SK-N-SH treated with all-trans-retinoic acid at 6 μM for 48 hours (cell line): ENCODE data around the gene ZSWIM5.

ENCODE experiments used
- ATAC-seq: fragments of 200-7000 bp; cut with Tn5 transposase; 3 replicates; pipeline ENCODE4 v1.9.1; 2020; ENCODE audit warnings: mild to moderate bottlenecking, moderate library complexity
- ARNTL ChIP-seq: fragments of 450-650 bp; formaldehyde crosslinking; IDR thresholded peaks from 2 replicates; pipeline ENCODE4 v1.5.0; 2020; ENCODE audit warnings: low read depth, mild to moderate bottlenecking, moderate library complexity, borderline replicate concordance
- BACH2 ChIP-seq: fragments of 250-450 bp; sonication (Bioruptor Pico); IDR thresholded peaks from 2 replicates; pipeline ENCODE4 v1.9.0; 2021; ENCODE audit warnings: mild to moderate bottlenecking, borderline replicate concordance
- CSDC2 ChIP-seq: fragments of 250-450 bp; sonication (Bioruptor Pico); IDR thresholded peaks from 2 replicates; pipeline ENCODE4 v1.5.0; 2020; ENCODE audit warnings: mild to moderate bottlenecking, moderate library complexity
- GLIS3 ChIP-seq: fragments of 250-450 bp; sonication (Bioruptor Pico); IDR thresholded peaks from 2 replicates; pipeline ENCODE4 v1.5.0; 2020; ENCODE audit warnings: mild to moderate bottlenecking, moderate library complexity
- OSR1 ChIP-seq: fragments of 250-450 bp; sonication (Bioruptor Pico); IDR thresholded peaks from 2 replicates; pipeline ENCODE4 v1.8.0; 2022; ENCODE audit warnings: moderate library complexity, mild to moderate bottlenecking, inconsistent platforms
- PPARA ChIP-seq: fragments of 250-450 bp; sonication (Bioruptor Pico); IDR thresholded peaks from 2 replicates; pipeline ENCODE4 v1.5.0; 2020; ENCODE audit warnings: mild to moderate bottlenecking, borderline replicate concordance
- RARB ChIP-seq: fragments of 250-450 bp; sonication (Bioruptor Pico); IDR thresholded peaks from 2 replicates; pipeline ENCODE4 v1.8.0; 2021; ENCODE audit warnings: mild to moderate bottlenecking, moderate library complexity
- SNAI2 ChIP-seq: fragments of 250-450 bp; sonication (Bioruptor Pico); IDR thresholded peaks from 2 replicates; pipeline ENCODE4 v1.5.0; 2020; ENCODE audit warnings: mild to moderate bottlenecking, moderate library complexity
- TCF4 ChIP-seq: fragments of 250-450 bp; sonication (Bioruptor Pico); IDR thresholded peaks from 2 replicates; pipeline ENCODE4 v1.8.0; 2021; ENCODE audit warnings: mild to moderate bottlenecking, moderate library complexity, borderline replicate concordance
- ZC3H10 ChIP-seq: fragments of 250-450 bp; sonication (Bioruptor Pico); IDR thresholded peaks from 2 replicates; pipeline ENCODE4 v1.5.1; 2021; ENCODE audit warnings: mild to moderate bottlenecking, moderate library complexity
- ZFP3 ChIP-seq: fragments of 250-450 bp; sonication (Bioruptor Pico); IDR thresholded peaks from 2 replicates; pipeline ENCODE4 v1.5.0; 2020; ENCODE audit warnings: mild to moderate bottlenecking, moderate library complexity
- ZFP30 ChIP-seq: fragments of 450-650 bp; formaldehyde crosslinking; IDR thresholded peaks from 2 replicates; pipeline ENCODE4 v1.5.0; 2022; ENCODE audit warnings: mild to moderate bottlenecking, moderate library complexity
- ZNF565 ChIP-seq: fragments of 450-650 bp; formaldehyde crosslinking; conservative IDR thresholded peaks from 2 replicates; pipeline ENCODE4 v1.5.0; 2020; ENCODE audit warnings: low read depth, mild to moderate bottlenecking, moderate library complexity
- ZNF70 ChIP-seq: fragments of 450-650 bp; formaldehyde crosslinking; IDR thresholded peaks from 2 replicates; pipeline ENCODE4 v1.5.0; 2020; ENCODE audit warnings: mild to moderate bottlenecking, moderate library complexity
- ZNF8 ChIP-seq: fragments of 450-650 bp; formaldehyde crosslinking; IDR thresholded peaks from 2 replicates; pipeline ENCODE4 v1.5.0; 2020; ENCODE audit warnings: mild to moderate bottlenecking, moderate library complexity
- TF ChIP-seq, protein P1 (sequence below): fragments of 250-450 bp; sonication (Bioruptor Pico); IDR thresholded peaks from 2 replicates; pipeline ENCODE4 v1.8.0; 2020; ENCODE audit warnings: mild to moderate bottlenecking, moderate library complexity, borderline replicate concordance
- TF ChIP-seq, protein P2 (sequence below): fragments of 250-450 bp; sonication (Bioruptor Pico); IDR thresholded peaks from 2 replicates; pipeline ENCODE4 v1.8.0; 2021; ENCODE audit warnings: low read depth, mild to moderate bottlenecking, moderate library complexity, borderline replicate concordance
- TF ChIP-seq, protein P3 (sequence below): fragments of 250-450 bp; sonication (Bioruptor Pico); IDR thresholded peaks from 2 replicates; pipeline ENCODE4 v1.5.1; 2021; ENCODE audit warnings: mild to moderate bottlenecking, moderate library complexity
- TF ChIP-seq, protein P4 (sequence below): fragments of 250-450 bp; sonication (Bioruptor Pico); IDR thresholded peaks from 2 replicates; pipeline ENCODE4 v1.5.1; 2020; ENCODE audit warnings: low read depth, mild to moderate bottlenecking, moderate library complexity
- TF ChIP-seq, protein P5 (sequence below): fragments of 250-450 bp; sonication (Bioruptor Pico); IDR thresholded peaks from 2 replicates; pipeline ENCODE4 v1.5.0; 2020; ENCODE audit warnings: mild to moderate bottlenecking, moderate library complexity

ZSWIM5 gene

DNA sequence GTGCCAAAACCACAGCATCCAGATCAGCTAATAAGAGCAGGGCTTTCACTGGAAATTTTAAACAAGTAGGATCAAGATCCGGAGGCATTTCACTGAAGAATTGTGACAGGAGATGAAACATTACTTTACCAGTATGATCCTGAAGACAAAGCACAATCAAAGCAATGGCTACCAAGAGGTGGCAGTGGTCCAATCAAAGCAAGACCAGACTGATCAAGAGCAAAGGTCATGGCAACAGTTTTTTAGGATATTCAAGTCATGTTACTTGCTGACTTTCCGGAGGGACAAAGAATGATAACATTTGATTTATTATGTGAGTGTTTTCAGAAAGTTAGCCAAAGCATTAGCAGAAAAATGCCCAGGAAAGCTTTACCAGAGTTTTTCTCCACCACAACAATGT lies 8.2 kb downstream of the ZSWIM5 start (continued):
- TF ChIP-seq GLIS3 (CRISPR knock-in tag) = no peak
- TF ChIP-seq, all 23 proteins: peak for 0

DNA sequence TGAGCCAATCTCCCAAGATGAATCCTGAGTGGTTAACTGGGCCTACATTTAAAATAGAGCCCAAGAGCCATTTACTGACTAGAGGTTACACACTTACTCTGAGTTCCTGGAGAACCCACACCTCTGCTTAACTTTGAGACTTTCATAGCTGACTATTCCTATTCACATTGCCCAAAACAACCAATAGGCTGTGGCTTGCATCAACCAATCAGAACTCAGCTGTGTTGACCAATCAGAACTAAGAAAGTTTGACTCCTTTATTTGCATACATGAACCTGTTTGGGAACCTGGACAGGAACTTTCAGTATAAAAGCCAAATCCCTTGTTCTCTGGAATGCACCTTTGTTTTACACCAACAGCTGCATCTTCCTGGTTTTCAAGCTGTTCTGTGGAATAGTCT lies 9.5 kb downstream of the ZSWIM5 start:
- TF ChIP-seq, protein P1, sequence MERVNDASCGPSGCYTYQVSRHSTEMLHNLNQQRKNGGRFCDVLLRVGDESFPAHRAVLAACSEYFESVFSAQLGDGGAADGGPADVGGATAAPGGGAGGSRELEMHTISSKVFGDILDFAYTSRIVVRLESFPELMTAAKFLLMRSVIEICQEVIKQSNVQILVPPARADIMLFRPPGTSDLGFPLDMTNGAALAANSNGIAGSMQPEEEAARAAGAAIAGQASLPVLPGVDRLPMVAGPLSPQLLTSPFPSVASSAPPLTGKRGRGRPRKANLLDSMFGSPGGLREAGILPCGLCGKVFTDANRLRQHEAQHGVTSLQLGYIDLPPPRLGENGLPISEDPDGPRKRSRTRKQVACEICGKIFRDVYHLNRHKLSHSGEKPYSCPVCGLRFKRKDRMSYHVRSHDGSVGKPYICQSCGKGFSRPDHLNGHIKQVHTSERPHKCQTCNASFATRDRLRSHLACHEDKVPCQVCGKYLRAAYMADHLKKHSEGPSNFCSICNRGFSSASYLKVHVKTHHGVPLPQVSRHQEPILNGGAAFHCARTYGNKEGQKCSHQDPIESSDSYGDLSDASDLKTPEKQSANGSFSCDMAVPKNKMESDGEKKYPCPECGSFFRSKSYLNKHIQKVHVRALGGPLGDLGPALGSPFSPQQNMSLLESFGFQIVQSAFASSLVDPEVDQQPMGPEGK (CRISPR knock-in tag) = no peak
- TF ChIP-seq ZNF565 (CRISPR knock-in tag) (no peak), ZNF8 (CRISPR knock-in tag) (no peak), CSDC2 (no peak), PPARA (CRISPR knock-in tag) (no peak), ARNTL (CRISPR knock-in tag) (no peak), GLIS3 (CRISPR knock-in tag) (no peak), ZFP30 (CRISPR knock-in tag) (no peak), OSR1 (CRISPR knock-in tag) (no peak), BACH2 (CRISPR knock-in tag) (no peak), ZFP3 (CRISPR knock-in tag) (no peak)
- no peak for ATAC-seq

DNA sequence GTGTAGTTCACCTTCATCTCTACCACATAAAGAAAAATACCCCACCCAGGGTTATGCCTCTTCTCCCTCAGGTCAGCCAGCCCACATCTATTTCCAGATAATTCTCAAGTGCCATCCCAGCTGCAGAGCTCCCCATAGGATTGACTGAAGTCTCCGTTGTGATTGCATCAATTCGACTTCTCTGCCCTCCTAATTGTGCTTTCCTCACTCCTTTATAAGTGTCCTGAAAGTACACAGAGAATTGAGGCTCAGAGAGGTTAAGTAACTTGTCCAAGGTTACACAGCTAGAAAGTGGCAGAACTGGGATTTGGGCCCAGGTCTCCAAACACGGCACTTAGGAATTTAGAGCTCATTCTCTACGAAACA lies 15.0 kb downstream of the ZSWIM5 start:
- no peak for ATAC-seq
- TF ChIP-seq ZFP3 (CRISPR knock-in tag) = no peak
- TF ChIP-seq, protein P2, sequence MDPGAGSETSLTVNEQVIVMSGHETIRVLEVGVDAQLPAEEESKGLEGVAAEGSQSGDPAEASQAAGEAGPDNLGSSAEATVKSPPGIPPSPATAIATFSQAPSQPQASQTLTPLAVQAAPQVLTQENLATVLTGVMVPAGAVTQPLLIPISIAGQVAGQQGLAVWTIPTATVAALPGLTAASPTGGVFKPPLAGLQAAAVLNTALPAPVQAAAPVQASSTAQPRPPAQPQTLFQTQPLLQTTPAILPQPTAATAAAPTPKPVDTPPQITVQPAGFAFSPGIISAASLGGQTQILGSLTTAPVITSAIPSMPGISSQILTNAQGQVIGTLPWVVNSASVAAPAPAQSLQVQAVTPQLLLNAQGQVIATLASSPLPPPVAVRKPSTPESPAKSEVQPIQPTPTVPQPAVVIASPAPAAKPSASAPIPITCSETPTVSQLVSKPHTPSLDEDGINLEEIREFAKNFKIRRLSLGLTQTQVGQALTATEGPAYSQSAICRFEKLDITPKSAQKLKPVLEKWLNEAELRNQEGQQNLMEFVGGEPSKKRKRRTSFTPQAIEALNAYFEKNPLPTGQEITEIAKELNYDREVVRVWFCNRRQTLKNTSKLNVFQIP (CRISPR knock-in tag) = no peak
- TF ChIP-seq ZFP30 (CRISPR knock-in tag) = no peak
- TF ChIP-seq ZNF70 (CRISPR knock-in tag) = no peak
- TF ChIP-seq, protein P3, sequence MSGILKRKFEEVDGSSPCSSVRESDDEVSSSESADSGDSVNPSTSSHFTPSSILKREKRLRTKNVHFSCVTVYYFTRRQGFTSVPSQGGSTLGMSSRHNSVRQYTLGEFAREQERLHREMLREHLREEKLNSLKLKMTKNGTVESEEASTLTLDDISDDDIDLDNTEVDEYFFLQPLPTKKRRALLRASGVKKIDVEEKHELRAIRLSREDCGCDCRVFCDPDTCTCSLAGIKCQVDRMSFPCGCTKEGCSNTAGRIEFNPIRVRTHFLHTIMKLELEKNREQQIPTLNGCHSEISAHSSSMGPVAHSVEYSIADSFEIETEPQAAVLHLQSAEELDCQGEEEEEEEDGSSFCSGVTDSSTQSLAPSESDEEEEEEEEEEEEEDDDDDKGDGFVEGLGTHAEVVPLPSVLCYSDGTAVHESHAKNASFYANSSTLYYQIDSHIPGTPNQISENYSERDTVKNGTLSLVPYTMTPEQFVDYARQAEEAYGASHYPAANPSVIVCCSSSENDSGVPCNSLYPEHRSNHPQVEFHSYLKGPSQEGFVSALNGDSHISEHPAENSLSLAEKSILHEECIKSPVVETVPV (CRISPR knock-in tag) = no peak
- no peak for TF ChIP-seq ZNF8 (CRISPR knock-in tag)
- TF ChIP-seq, protein P4, sequence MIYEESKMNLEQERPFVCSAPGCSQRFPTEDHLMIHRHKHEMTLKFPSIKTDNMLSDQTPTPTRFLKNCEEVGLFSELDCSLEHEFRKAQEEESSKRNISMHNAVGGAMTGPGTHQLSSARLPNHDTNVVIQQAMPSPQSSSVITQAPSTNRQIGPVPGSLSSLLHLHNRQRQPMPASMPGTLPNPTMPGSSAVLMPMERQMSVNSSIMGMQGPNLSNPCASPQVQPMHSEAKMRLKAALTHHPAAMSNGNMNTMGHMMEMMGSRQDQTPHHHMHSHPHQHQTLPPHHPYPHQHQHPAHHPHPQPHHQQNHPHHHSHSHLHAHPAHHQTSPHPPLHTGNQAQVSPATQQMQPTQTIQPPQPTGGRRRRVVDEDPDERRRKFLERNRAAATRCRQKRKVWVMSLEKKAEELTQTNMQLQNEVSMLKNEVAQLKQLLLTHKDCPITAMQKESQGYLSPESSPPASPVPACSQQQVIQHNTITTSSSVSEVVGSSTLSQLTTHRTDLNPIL (CRISPR knock-in tag) = no peak
- TF ChIP-seq ZNF565 (CRISPR knock-in tag) = no peak
- no peak for TF ChIP-seq TCF4 (CRISPR knock-in tag)
- TF ChIP-seq ZC3H10 (CRISPR knock-in tag) = no peak
- TF ChIP-seq RARB (CRISPR knock-in tag) = no peak
- TF ChIP-seq, protein P5, sequence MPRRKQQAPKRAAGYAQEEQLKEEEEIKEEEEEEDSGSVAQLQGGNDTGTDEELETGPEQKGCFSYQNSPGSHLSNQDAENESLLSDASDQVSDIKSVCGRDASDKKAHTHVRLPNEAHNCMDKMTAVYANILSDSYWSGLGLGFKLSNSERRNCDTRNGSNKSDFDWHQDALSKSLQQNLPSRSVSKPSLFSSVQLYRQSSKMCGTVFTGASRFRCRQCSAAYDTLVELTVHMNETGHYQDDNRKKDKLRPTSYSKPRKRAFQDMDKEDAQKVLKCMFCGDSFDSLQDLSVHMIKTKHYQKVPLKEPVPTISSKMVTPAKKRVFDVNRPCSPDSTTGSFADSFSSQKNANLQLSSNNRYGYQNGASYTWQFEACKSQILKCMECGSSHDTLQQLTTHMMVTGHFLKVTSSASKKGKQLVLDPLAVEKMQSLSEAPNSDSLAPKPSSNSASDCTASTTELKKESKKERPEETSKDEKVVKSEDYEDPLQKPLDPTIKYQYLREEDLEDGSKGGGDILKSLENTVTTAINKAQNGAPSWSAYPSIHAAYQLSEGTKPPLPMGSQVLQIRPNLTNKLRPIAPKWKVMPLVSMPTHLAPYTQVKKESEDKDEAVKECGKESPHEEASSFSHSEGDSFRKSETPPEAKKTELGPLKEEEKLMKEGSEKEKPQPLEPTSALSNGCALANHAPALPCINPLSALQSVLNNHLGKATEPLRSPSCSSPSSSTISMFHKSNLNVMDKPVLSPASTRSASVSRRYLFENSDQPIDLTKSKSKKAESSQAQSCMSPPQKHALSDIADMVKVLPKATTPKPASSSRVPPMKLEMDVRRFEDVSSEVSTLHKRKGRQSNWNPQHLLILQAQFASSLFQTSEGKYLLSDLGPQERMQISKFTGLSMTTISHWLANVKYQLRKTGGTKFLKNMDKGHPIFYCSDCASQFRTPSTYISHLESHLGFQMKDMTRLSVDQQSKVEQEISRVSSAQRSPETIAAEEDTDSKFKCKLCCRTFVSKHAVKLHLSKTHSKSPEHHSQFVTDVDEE (CRISPR knock-in tag) = no peak
- no peak for TF ChIP-seq CSDC2
- no peak for TF ChIP-seq GLIS3 (CRISPR knock-in tag)
- no peak for TF ChIP-seq OSR1 (CRISPR knock-in tag)
- TF ChIP-seq ARNTL (CRISPR knock-in tag) = no peak
- no peak for TF ChIP-seq SNAI2
- TF ChIP-seq PPARA (CRISPR knock-in tag) = no peak
- TF ChIP-seq, protein P1 (CRISPR knock-in tag) = no peak
